Osteoblast (primary cell): ENCODE results near the gene SLC38A9. TPM values are rescaled to one million over a fixed set of nuclear protein-coding genes. Genes with fewer than 3 reads are reported as not detected.
"Not testable (repeated sequence)": the region's sequence is repeated elsewhere in the genome, so short reads cannot be mapped to it uniquely, and the experiment has no call there.

Source experiments
- DNase-seq: peaks from one replicate; pipeline ENCODE4 v3.0.0; 2011; ENCODE audit warnings: low spot score, mixed read lengths; ENCODE audit not compliant: insufficient read length; ENCODE audit errors: missing footprints
- H2AFZ ChIP-seq: 2 replicates; pipeline ENCODE4 v1.6.0; 2011; ENCODE audit warnings: mild to moderate bottlenecking, low read length
- H3K27ac ChIP-seq: 2 replicates; pipeline ENCODE4 v1.5.1; 2011; ENCODE audit warnings: mild to moderate bottlenecking, low read depth, low read length, moderate library complexity
- H3K27me3 ChIP-seq: 2 replicates; pipeline ENCODE4 v1.6.0; 2012; ENCODE audit warnings: mild to moderate bottlenecking, control low read depth, inconsistent platforms, low read length, moderate library complexity; ENCODE audit not compliant: insufficient read depth
- H3K36me3 ChIP-seq: 2 replicates; pipeline ENCODE4 v1.5.1; 2011; ENCODE audit warnings: mild to moderate bottlenecking, low read length, control low read depth, moderate library complexity; ENCODE audit not compliant: insufficient read depth
- H3K4me1 ChIP-seq: 2 replicates; pipeline ENCODE4 v1.5.1; 2011; ENCODE audit warnings: mild to moderate bottlenecking, low read length, control low read depth, moderate library complexity; ENCODE audit not compliant: insufficient read depth
- H3K4me2 ChIP-seq: 2 replicates; pipeline ENCODE4 v1.6.0; 2011; ENCODE audit warnings: mild to moderate bottlenecking, low read length; ENCODE audit not compliant: insufficient read depth
- H3K4me3 ChIP-seq: fragments of 200-600 bp; sonication (generic); 3 replicates; pipeline ENCODE4 v1.5.1; 2012; ENCODE audit warnings: mild to moderate bottlenecking, low read length, inconsistent platforms; ENCODE audit not compliant: insufficient read depth
- H3K79me2 ChIP-seq: 2 replicates; pipeline ENCODE4 v1.6.0; 2012; ENCODE audit warnings: mild to moderate bottlenecking, low read length, control low read depth, inconsistent platforms; ENCODE audit not compliant: insufficient read depth
- H3K9me3 ChIP-seq: 2 replicates; pipeline ENCODE4 v1.5.1; 2011; ENCODE audit warnings: low read depth, low read length, control low read depth
- H4K20me1 ChIP-seq: 2 replicates; pipeline ENCODE4 v1.6.0; 2012; ENCODE audit warnings: mild to moderate bottlenecking, low read length, control low read depth; ENCODE audit not compliant: insufficient read depth
- CTCF ChIP-seq: IDR thresholded peaks from 2 replicates; pipeline ENCODE4 v1.5.1; 2011; ENCODE audit warnings: mild to moderate bottlenecking, low read depth, low read length, moderate library complexity; ENCODE audit errors: extremely low read depth
- total RNA-seq: library from RNA; depleted of rRNA; stranded (reverse); fragments of >200 nt; gene quantifications from 2 replicates; pipeline ENCODE4 v1.2.3, GENCODE V29; 2012

Gene SLC38A9
- total RNA-seq, 1 donor = 42.3 TPM

DNA sequence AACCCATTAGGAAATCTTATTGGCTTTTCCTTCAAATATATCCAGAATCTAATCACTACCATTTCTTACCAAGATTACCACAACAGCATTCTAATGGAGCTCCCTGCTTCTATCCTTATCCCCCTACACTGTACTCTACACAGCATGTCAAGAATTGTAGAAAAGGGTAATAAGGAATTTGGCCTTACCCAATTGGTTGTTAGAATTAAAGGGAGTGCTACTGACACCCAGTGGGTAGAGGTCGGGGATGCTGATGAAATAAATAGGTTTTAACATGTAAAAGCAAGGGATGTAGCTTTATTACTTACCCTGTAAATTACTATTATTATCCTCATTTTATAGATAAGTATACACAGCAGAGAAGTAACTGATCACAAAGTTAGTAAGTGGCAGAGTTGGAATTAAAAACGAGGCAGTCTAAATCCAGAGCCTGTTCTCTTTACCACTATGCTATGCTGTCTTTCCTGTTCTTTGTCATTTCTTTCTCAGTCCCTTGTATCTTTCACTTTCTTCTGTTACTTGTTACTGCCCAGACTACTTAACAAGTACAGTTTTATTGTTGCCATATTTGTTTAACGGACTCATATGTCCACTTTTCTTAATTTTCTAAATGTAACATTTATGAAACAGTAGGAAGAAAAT is 10.5 kb downstream of the SLC38A9 start:
- no peak overlapping the region for H3K4me2 ChIP-seq
- H2AFZ ChIP-seq = no peak overlapping the region
- H4K20me1 ChIP-seq = no peaks in the 10 kb centered on the region
- H3K79me2 ChIP-seq = no peaks in the 10 kb centered on the region
- no peak overlapping the region for H3K4me3 ChIP-seq
- H3K9me3 ChIP-seq = no peaks in the 10 kb centered on the region
- H3K27me3 ChIP-seq = no peaks in the 10 kb centered on the region
- no peak overlapping the region for H3K27ac ChIP-seq
- H3K36me3 ChIP-seq = peaks cover 6% of the 10 kb centered on the region
- no peak for TF ChIP-seq CTCF
- no peaks in the 10 kb centered on the region for H3K4me1 ChIP-seq
- DNase-seq = no peak

- no peak for DNase-seq
- H3K4me3 ChIP-seq = no peak overlapping the region
- H3K36me3 ChIP-seq = peaks cover 6% of the 10 kb centered on the region
- no peaks in the 10 kb centered on the region for H3K4me1 ChIP-seq
- no peaks in the 10 kb centered on the region for H3K79me2 ChIP-seq
- H3K27me3 ChIP-seq = no peaks in the 10 kb centered on the region
- no peak overlapping the region for H2AFZ ChIP-seq
- no peak overlapping the region for H3K27ac ChIP-seq
- no peak for TF ChIP-seq CTCF
- no peaks in the 10 kb centered on the region for H4K20me1 ChIP-seq
- no peak overlapping the region for H3K4me2 ChIP-seq
- H3K9me3 ChIP-seq = no peaks in the 10 kb centered on the region
These were observed 11.4 kb downstream of the SLC38A9 start for GRCh38 chr5:55700745-55701144.

DNA sequence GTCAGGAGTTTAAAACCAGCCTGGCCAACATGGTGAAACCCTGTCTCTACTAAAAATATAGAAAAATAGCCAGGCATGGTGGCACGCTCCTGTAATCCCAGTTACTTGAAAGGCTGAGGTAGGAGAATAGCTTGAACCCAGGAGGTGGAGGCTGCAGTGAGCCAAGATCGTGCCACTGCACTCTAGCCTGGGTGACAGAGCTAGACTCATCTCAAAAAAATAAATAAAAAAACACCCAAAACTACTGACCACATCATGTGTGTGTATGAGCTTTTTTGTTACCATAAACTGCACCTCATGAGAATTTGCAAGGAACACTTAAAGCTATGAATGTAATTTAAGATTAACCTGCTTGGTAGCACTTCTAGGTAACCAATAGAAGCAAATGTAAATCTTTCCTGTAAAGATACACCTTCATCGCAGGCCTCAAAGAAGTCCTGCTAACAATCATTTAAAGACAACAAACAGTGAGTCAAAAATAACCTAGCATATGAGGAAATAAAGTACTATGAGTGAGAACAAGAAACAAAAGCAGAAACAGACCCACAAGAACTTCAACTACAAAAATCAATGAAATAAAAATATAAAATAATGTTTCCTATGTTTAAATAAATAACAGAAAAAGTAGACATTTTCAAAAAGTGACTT is 13.0 kb downstream of the SLC38A9 start:
- Histone ChIP-seq H3K9me3 (no peaks in the 10 kb centered on the region), H4K20me1 (no peaks in the 10 kb centered on the region), H2AFZ (no peak overlapping the region), H3K4me2 (no peak overlapping the region), H3K79me2 (no peaks in the 10 kb centered on the region), H3K4me3 (no peak overlapping the region), H3K27me3 (no peaks in the 10 kb centered on the region), H3K27ac (no peak overlapping the region), H3K36me3 (peaks cover 6% of the 10 kb centered on the region), H3K4me1 (no peaks in the 10 kb centered on the region)
- no peak for TF ChIP-seq CTCF
- DNase-seq = no peak

- H3K4me3 ChIP-seq, H4K20me1 ChIP-seq, H3K27me3 ChIP-seq, H3K79me2 ChIP-seq, DNase-seq, H3K36me3 ChIP-seq, H2AFZ ChIP-seq, H3K27ac ChIP-seq, H3K4me2 ChIP-seq, H3K9me3 ChIP-seq, H3K4me1 ChIP-seq: not testable (repeated sequence)
These were observed 15.4 kb downstream of the SLC38A9 start for GRCh38 chr5:55696704-55697103.
